ENCODE results near the gene CCDC34. TPM values are rescaled to one million over a fixed set of nuclear protein-coding genes. Genes with fewer than 3 reads are reported as not detected.

The CCDC34 gene
- total and polyA plus RNA-seq, 2 of the 8 experiments (the other 6 are each of a cell fraction or from before 2014, with no cell fraction given) = 7.7 to 24.3 TPM

DNA sequence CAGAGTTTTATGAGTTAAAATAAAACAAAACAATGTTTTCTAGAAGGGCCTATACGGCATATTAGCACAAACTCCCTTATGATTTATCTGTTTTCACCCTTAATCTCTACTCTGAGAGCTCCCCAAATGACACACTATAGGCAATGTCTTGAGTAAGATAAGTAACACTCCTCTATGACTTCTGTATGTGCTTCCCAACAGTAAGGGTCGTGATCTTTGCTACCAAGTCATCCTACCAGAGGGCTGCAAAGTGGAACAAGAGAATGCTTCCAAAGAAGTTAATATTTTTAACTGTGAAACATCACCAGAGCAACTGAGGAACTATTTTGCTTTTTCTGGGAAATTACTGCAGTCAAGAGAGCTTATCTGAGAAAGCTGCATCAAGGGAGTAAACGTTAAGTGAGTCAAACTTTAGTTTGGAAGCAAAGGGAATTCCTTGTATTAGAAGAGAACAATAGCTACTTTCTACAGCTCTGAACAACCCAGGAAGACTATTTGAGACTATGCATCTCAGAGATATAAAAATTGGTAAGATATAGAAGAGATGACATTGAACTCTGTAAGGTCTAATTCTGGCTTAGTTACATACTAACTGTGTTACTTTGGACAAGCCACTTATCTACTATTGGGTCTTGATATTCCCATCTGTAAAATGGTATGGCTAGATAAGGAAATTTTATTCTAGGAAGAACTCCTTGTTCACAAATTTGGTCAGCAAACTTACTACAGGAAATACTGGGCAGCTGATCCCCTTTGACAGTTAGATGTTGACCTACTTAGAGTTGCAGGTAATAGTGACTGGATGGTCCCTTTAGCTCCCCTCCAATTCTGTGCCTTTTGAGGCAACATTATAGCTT lies 43.7 kb upstream of the CCDC34 start:
- no peak overlapping the region for H3K9ac ChIP-seq (replicated peaks in 1 of 4; ENCODE audit: extremely low read depth in 1 of 4, low read depth in 3 of 4, low read length in 3 of 4)
- H2AK5ac ChIP-seq (ENCODE audit: low read depth, low read length) = no peak overlapping the region
- H4K8ac ChIP-seq (ENCODE audit: extremely low read depth, insufficient read depth, low read length) = no peak overlapping the region
- peaks cover 0 to 49% of the 10 kb centered on the region in 2 experiments; a peak in 3 of 4 replicates for H3K79me2 ChIP-seq (ENCODE audit: control insufficient read depth in 1 of 2, insufficient read depth in 2 of 2, low read length in 2 of 2)
- no peak overlapping the region for H2BK12ac ChIP-seq (ENCODE audit: low read depth, low read length)
- no peak overlapping the region for H2AFZ ChIP-seq (ENCODE audit: low read length)
- H3K56ac ChIP-seq (replicated peaks; ENCODE audit: insufficient read length, low read depth, low read length) = no peak overlapping the region
- POLR2A ChIA-PET (ENCODE audit: partially characterized antibody) = interaction anchor here (0.6 to 4.5 kb wide), 3 partner anchors 9 to 81 kb away, joined by 3 to 15 read pairs (median 9); no protein-coding TSS in a partner anchor
- H3K4ac ChIP-seq (replicated peaks; ENCODE audit: insufficient read length, low read depth, low read length) = no peak overlapping the region
- no peak for DNase-seq (ENCODE audit: low read depth in 1 of 2, low spot score in 2 of 2)
- H3K23me2 ChIP-seq (ENCODE audit: low read depth, low read length) = no peaks in the 10 kb centered on the region
- H3K27ac ChIP-seq (ENCODE audit: low read depth, low read length) = no peak overlapping the region
- H2BK120ac ChIP-seq (replicated peaks; ENCODE audit: low read depth, low read length) = no peak overlapping the region
- H2BK5ac ChIP-seq (ENCODE audit: low read depth, low read length) = no peak overlapping the region
- no peaks in the 10 kb centered on the region for H3K9me3 ChIP-seq (ENCODE audit: insufficient read depth in 2 of 2, low read depth in 1 of 2, low read length in 1 of 2)
- H4K5ac ChIP-seq (ENCODE audit: insufficient read length, low read depth, low read length) = no peak overlapping the region
- H3K79me1 ChIP-seq (ENCODE audit: low read depth, low read length) = 0 out of 2 replicates have a peak, but pooled peaks cover 4% of the 10 kb centered on the region
- H3K14ac ChIP-seq (ENCODE audit: insufficient read length) = no peak overlapping the region
- H3K27me3 ChIP-seq (replicated peaks in 1 of 4; ENCODE audit: control insufficient read depth in 3 of 4, extremely low read depth in 1 of 4, insufficient read depth in 3 of 4, low read length in 3 of 4) = no peaks in the 10 kb centered on the region
- H3K18ac ChIP-seq (ENCODE audit: extremely low read depth, low read length) = no peak overlapping the region
- FAIRE-seq = no peak
- H3K4me3 ChIP-seq (ENCODE audit: extremely low read depth in 1 of 4, insufficient read depth in 2 of 4, low read depth in 3 of 4, low read length in 4 of 4) = no peak overlapping the region
- 88% methylated on average over 3 of the region's 3 CpGs; no CpG with 5 or more reads in 1 of the 2 experiments for WGBS, 2 experiments (ENCODE audit: extremely low coverage in 1 of 2, insufficient coverage in 1 of 2, insufficient read length in 1 of 2, insufficient replicate concordance in 2 of 2, low coverage in 1 of 2, low lambda C conversion rate in 2 of 2, missing lambda C conversion rate in 1 of 2)
- peaks cover 0 to 2% (median 0%) of the 10 kb centered on the region in 4 experiments; a peak in 2 of 7 replicates for H3K4me1 ChIP-seq (replicated peaks in 1 of 4; ENCODE audit: control insufficient read depth in 3 of 4, insufficient read depth in 4 of 4, low read length in 3 of 4)
- no peak overlapping the region for H4K91ac ChIP-seq (replicated peaks; ENCODE audit: insufficient read length, low read length)
- no peak overlapping the region for H3K4me2 ChIP-seq (ENCODE audit: insufficient read depth in 1 of 2, low read depth in 2 of 2, low read length in 2 of 2)
- no peak overlapping the region for H2BK15ac ChIP-seq (ENCODE audit: low read length)
- CTCF ChIA-PET (ENCODE audit: partially characterized antibody) = interaction anchor here (1.0 to 2.9 kb wide), 6 partner anchors 9 to 202 kb away, joined by 3 to 8 read pairs (median 4); no protein-coding TSS in a partner anchor
- peaks cover 0 to 7% of the 10 kb centered on the region in 2 experiments for H4K20me1 ChIP-seq (replicated peaks in 1 of 2; ENCODE audit: control insufficient read depth in 1 of 2, insufficient read depth in 2 of 2, low read length in 2 of 2)
- no peak overlapping the region for H3K23ac ChIP-seq (ENCODE audit: insufficient read length)
- no peak overlapping the region for H2BK20ac ChIP-seq (ENCODE audit: low read length)
- H3K36me3 ChIP-seq (ENCODE audit: control insufficient read depth in 2 of 4, insufficient read depth in 4 of 4, low read length in 3 of 4) = peaks cover 0 to 44% (median 6%) of the 10 kb centered on the region in 4 experiments; a peak in 5 of 8 replicates
- TF ChIP-seq CEBPB (IDR thresholded peaks at IDR 0.05; ENCODE audit: low read depth, low read length) (no peak), SP1 (IDR thresholded peaks at IDR 0.05; ENCODE audit: low read depth, low read length) (no peak), SIX5 (IDR thresholded peaks at IDR 0.05; ENCODE audit: low read depth, low read length) (no peak), BRCA1 (IDR thresholded peaks at IDR 0.05; ENCODE audit: low read depth, low read length) (no peak), TEAD4 (IDR thresholded peaks at IDR 0.05; ENCODE audit: low read depth, low read length) (no peak), JUND (IDR thresholded peaks at IDR 0.05; ENCODE audit: low read length) (no peak), RNF2 (IDR thresholded peaks at IDR 0.05; ENCODE audit: borderline replicate concordance, low read depth, low read length, missing control alignments, poor library complexity, severe bottlenecking) (no peak), CBX8 (IDR thresholded peaks at IDR 0.05; ENCODE audit: borderline replicate concordance, low read depth, low read length) (no peak), BCL11A (IDR thresholded peaks at IDR 0.05; ENCODE audit: low read depth in 2 of 2, low read length in 2 of 2) (no peak), NANOG (IDR thresholded peaks at IDR 0.05; ENCODE audit: insufficient read depth, low read depth, low read length, poor library complexity, severe bottlenecking) (no peak), EGR1 (IDR thresholded peaks at IDR 0.05; ENCODE audit: borderline replicate concordance, low read depth, low read length) (no peak), TAF1 (IDR thresholded peaks at IDR 0.05; ENCODE audit: low read depth, low read length) (no peak), SIRT6 (IDR thresholded peaks at IDR 0.05; ENCODE audit: low read length) (no peak)

All from H1 (cell line).